Midbrain (tissue), 1 donor: ENCODE data around the gene USP35.

ENCODE experiments used
- DNase-seq: peaks from one replicate; lab custom pipeline; 2025; lab: John Stamatoyannopoulos, UW

USP35 gene

GRCh38 chr11:78234006-78234405 lies 45.3 kb downstream of the USP35 start:
- no peak for DNase-seq

- DNase-seq = no peak
Observed at GRCh38 chr11:78237293-78238046, 48.8 kb downstream of the USP35 start.

DNA sequence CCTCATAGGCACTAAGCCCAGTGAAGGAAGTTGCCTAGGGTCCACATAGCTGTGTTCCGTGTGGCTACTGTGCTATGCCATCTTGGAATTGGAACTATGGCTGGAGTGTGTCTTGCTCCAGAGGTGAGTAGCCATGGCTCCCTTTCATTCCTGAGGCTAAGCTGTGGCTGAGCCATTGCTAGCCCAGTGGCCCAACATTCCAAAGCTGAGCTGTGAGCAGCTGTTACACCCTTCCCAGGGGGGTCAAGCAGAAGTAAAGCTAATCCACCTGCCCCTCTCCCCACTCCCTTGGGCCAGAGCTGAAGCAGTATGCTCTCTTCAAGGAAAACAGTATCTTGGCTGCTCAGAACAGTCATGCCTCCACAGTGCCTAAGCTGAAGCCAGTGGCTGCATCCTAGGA lies 51.1 kb downstream of the USP35 start:
- no peak for DNase-seq

DNA sequence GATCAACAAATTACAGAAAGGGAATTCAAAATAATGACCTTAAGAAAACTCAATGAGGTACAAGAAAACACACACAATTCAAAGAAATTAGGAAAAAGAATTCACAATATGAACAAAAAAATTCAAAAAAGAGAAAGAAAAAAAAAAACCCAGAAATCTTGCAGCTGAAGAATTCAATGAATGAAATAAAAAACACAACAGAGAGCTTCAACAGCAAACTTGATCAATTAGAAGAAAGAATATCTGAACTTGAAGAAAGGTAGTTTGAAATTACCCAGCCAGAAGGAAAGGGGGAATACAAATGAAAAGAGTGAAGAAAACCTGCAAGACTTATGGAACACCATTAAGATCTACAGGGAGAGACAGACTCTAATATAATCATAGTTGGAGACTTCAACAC lies 52.8 kb downstream of the USP35 start:
- no peak for DNase-seq

GRCh38 chr11:78244080-78244479 lies 55.4 kb downstream of the USP35 start:
- DNase-seq = no peak

DNA sequence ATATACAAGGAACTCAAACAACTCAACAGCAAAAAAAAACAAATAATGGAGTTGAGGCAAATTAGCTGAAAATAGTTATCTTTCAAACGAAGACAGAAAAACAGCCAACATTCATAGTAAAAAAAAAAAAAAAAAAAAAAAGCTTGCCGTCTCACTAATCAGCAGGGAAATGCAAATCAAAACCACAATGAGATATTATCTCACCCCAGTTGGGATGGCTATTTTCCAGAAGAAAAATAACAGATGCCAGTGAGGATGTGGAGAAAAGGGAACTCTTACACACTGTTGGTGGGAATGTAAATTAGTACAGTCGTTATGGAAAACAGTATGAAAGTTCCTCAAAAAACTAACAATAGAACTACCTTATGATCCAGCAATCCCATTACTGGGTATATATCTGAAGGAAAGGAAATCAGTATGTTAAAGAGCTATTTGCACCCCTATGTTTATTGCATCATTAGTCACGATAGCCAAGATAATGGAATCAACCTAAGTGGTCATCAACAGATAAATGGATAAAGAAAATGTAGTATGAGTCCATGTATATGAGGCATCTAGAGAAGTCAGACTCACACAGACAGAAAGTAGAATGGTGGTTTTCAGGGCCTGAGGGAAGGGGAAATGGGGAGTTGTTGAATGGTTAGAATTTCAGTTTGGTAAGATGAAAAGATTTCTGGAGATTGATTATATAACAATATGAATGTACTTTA lies 56.0 kb downstream of the USP35 start:
- DNase-seq = no peak

DNA sequence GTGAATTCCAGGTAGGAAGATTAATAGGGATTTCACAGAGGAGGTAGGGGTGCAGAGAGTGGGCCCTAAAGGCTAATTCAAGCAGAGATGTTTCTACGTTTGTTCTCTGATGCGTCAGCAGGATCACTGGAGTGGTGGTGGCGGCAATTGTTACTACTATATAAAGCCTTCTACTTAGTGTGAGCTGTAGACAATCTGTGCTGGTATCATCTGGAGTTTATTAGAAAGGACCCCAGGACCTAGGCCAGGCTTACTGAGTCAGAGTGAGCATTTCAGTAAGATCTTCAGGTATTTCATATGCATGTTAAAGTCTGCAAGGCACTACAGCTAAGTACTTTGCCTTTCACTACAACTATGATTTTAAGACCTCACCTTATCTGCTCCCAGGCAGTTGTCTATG lies 59.5 kb downstream of the USP35 start:
- no peak for DNase-seq

DNA sequence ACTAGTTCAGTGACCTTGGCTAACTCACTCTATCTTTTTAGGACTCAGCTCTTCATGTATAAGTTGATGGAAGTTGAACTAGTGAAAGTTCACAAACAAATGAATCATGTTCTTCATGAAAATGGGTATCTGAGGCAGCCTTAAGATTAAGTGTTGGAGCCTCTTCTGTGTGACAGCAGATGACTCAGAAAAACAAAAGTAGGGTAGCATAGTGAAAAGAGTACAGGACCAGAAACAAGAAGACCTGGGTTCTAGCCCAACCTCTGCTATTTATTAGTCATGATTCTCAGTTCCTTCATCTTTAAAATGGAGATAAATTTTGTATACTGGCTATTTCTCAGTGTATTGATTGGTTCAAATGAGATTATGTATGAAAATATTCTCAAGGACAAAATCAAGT lies 60.2 kb downstream of the USP35 start:
- no peak for DNase-seq

GRCh38 chr11:78250099-78250498 lies 61.4 kb downstream of the USP35 start:
- no peak for DNase-seq

- DNase-seq = no peak
Observed at GRCh38 chr11:78251083-78251775, 62.5 kb downstream of the USP35 start.

DNA sequence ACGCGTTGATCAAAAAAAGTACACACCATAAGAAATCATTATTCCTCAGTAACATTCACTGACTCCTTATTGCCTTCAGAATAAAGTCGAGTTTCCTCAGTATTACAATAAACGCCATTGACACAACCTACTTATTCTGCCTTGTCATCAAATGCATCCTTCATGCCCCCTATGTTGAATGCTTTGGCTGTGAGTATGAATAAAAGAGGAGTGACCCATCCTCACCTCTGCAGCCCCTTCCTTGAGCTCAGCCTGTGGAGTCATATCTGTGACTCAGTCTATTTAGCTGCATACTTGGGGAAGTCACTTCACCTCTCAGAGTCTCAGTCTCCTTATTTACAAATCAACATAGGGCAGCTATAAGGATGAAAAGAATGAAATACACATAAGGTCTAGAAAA lies 65.1 kb downstream of the USP35 start:
- no peak for DNase-seq

GRCh38 chr11:78254268-78254667 lies 65.5 kb downstream of the USP35 start:
- DNase-seq = no peak

GRCh38 chr11:78255919-78256318 lies 67.2 kb downstream of the USP35 start:
- no peak for DNase-seq

DNA sequence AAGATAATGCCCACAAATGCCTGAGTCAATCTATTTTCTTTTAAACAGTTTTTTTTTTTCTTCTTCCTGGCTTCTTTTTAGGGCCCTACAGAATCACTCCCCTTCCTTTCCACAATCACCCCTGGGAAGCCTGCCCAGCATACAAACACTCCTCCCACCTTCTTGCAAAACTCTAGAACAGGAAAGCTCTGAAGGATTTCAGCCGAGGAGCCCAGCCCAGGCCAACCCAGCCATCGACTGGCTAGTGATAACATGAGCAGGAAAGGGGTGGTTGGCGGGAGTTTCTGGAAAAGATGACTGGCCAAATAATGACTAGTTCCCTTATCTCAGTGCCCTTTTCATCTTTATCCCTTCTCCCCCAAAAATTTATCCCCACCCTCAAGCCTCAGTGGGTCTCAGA lies 68.2 kb downstream of the USP35 start:
- DNase-seq = peak; percentile 27

GRCh38 chr11:78257654-78258053 lies 68.9 kb downstream of the USP35 start:
- DNase-seq = no peak

DNA sequence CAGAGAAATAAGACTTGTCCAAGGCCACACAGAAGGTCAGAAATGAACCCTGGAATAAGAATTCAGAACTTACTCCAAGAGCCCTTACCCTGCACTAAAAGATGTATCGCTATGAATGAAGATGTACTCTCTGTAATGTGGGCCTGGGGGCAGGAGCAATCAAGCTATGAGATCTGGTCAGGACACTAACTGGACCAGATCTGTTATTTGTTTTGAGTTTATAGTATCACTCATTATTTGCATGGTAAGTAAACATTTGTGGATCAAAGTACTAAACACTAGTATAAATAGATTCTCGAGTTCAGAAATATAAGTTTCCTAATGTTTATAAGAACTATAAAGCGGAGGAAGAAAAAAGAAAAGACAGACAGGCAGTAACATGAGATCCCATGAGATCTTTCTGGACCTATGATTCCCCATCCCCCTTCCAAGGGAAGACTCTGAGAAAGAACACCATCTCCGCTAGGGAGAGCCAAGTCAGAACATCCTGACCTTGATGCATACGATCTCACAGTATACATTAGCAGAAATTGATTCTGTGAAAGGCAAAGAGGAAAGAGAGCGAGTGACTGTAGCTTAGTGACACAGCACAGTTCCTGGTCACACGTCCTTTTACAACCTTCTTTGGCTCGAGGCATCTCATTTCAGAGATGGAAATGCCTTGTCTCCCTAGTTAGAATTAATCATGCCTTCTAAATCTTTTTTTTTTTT lies 71.2 kb downstream of the USP35 start:
- no peak for DNase-seq

DNA sequence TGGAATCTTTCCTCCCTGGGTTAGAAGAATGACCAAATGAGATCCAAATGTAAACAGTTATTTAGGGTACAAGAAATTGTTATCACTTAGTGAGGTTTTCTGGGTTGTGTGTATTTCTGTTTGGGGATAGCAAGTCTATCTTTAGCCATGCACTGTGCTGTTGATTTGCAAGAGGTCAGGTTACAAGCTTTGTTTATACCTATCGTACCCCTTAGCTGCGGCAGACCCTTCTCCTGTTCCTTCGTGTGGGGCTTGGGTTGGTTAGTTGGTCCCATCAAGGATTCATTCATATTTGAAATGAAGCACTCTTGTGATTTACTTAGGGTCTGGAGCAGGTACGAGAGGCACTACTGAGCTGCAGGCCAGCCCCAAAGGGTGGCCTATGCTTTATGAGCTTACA lies 72.6 kb downstream of the USP35 start:
- DNase-seq = no peak

GRCh38 chr11:78261828-78262227 lies 73.1 kb downstream of the USP35 start:
- no peak for DNase-seq

DNA sequence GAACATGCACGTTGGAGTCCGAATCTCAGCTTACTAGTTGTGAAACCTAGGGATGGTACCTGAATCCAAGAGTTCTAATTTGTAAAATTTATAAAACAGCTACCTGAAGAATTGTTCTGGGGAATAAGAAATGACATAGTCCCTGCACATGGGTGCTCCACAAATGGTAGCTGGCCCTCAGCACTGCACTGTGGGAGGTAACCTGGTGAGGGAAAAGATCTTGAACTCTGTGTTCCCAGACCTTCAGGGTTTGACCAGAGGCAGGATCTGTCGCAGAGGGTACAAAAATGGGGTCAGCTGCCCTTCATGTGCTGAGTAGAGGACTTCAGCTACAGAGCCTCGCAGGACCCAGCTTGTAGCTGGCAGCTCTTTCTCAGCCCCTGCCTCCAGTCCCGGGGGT lies 73.5 kb downstream of the USP35 start:
- no peak for DNase-seq

DNA sequence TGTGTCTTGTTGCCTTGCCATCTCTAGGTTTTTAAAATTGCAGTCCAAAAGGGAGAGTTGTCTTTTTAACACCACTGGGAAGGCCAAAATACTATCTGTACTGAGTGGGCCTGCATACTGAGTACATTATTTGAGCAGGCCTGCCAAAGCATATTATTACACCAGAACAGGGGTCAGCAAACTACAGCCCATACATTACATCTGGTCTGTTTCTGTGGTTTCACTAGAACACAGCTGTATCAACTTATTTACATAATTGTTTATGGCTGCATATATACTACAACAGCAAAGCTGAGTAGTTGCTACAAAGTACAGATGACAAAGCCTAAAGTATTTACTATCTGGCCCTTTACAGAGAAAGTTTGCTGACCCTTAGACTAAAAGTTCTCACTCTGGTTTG lies 74.0 kb downstream of the USP35 start:
- no peak for DNase-seq
